ENCODE results near the gene RUNX2. TPM values are rescaled to one million over a fixed set of nuclear protein-coding genes. Genes with fewer than 3 reads are reported as not detected.

Gene RUNX2
- total RNA-seq, 3 donors from 2014 or later = 26.5 to 37.0 (median 31.0) TPM

DNA sequence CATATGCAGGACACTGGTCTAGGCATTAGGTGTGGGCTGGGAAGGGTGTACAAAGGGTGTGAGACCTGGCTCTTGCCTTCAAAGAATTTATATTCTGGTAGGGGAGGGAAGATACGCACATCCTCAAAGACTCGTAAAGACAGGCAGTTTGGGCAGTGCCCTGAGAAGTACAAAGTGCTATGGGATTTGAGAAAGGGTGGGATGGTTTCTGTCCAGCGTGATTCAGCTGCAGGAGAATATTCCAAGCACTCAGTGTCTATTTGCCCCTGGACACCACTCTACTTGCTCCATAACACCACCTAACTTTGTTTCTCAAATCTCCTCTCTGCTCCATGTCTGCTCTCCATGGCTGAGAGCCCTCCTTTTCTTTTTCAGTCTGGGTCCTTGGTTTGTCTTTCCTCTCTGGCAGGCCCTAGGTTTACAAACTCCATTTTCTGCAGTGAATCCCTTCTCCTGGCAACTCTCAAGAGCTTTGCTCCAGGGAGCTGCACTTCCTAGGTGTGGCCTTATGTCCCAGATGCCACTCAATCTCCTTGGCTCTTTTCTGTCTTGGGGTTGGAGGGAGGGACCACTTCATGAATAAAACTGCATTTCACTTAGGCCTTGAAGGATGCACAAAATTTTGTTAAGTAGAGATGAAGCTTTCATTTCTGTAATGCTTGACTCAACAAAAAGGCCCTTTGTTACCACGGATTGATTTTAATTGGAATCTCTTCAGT lies 377.2 kb downstream of the RUNX2 start:
- H3K36me3 Mint-ChIP-seq (ENCODE audit: insufficient read depth) = no peaks in the 10 kb centered on the region
- no peaks in the 10 kb centered on the region for H3K27me3 Mint-ChIP-seq (ENCODE audit: low read depth)
- no peak for ATAC-seq
- H3K4me3 Mint-ChIP-seq = no peak overlapping the region
- no peaks in the 10 kb centered on the region for H3K9me3 Mint-ChIP-seq
- no peak for DNase-seq
- H3K4me1 Mint-ChIP-seq (ENCODE audit: low read depth) = peaks cover 22% of the 10 kb centered on the region

DNA sequence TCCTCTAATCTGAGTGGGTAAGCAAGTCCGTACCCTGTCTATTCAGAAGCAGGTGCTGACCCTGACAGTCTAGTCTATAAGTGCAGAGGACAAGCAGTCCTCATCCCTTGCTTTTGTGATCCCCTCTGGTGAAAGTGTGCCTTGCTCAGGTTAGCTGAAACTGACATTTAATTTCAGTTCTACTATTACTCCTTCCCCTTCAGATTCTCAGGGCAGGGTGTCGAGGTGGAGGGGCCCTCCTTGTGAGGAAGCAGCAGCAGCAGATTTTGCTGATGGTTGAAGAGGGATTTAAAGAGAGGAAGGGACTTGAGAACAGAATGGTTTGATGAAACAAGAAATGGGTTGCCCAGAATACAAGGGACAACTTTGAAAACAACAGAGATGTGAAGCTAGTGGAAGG lies 378.2 kb downstream of the RUNX2 start:
- Mint-ChIP-seq H3K4me1 (ENCODE audit: low read depth) (peaks cover 22% of the 10 kb centered on the region), H3K4me3 (no peak overlapping the region), H3K9me3 (no peaks in the 10 kb centered on the region), H3K27me3 (ENCODE audit: low read depth) (no peaks in the 10 kb centered on the region), H3K36me3 (ENCODE audit: insufficient read depth) (no peaks in the 10 kb centered on the region)
- ATAC-seq = no peak
- DNase-seq = no peak

- Mint-ChIP-seq H3K36me3 (ENCODE audit: insufficient read depth) (no peaks in the 10 kb centered on the region), H3K27me3 (ENCODE audit: low read depth) (no peaks in the 10 kb centered on the region), H3K9me3 (no peaks in the 10 kb centered on the region), H3K4me1 (ENCODE audit: low read depth) (peaks cover 19% of the 10 kb centered on the region), H3K4me3 (no peak overlapping the region)
- ATAC-seq = no peak
- DNase-seq = no peak
Measured at GRCh38 chr6:45707176-45707575, 379.0 kb downstream of the RUNX2 start.

GRCh38 chr6:45709781-45710220 lies 381.7 kb downstream of the RUNX2 start:
- Mint-ChIP-seq H3K36me3 (ENCODE audit: insufficient read depth) (no peaks in the 10 kb centered on the region), H3K4me1 (ENCODE audit: low read depth) (peaks cover 15% of the 10 kb centered on the region), H3K9me3 (no peaks in the 10 kb centered on the region), H3K4me3 (peak overlapping the region; percentile 48), H3K27me3 (ENCODE audit: low read depth) (no peaks in the 10 kb centered on the region)
- ATAC-seq (peak; percentile 61 to 62), DNase-seq (no peak)

DNA sequence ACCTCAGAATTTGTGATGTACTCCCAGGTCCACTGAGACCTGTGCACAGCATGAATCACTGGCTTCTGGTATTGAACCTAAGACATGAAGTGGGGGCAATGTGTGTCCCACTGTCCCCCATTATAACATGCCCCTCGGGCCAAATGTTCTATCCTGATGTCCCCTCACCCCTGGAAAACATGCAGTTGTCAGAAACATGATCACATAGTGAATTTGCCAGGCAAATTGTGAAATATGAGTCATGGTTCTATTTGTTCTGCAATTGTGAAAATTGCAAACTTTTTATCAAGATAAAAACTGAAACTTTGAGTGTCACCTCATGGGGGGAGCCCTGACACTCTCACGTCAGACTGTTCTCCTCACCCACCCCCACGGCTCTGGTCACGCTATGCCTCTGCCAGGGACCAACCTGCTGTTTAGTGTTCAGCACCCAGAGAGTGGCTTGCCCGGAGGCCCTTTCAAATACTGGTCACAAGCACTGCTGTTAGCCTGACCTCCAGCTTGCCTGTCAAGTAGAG lies 382.2 kb downstream of the RUNX2 start:
- Mint-ChIP-seq H3K9me3 (no peaks in the 10 kb centered on the region), H3K4me3 (peak overlapping the region; percentile 48), H3K27me3 (ENCODE audit: low read depth) (no peaks in the 10 kb centered on the region), H3K36me3 (ENCODE audit: insufficient read depth) (no peaks in the 10 kb centered on the region), H3K4me1 (ENCODE audit: low read depth) (peaks cover 20% of the 10 kb centered on the region)
- DNase-seq = peak; percentile 27
- peak; percentile 77 to 80 for ATAC-seq

GRCh38 chr6:45712076-45712475 lies 383.9 kb downstream of the RUNX2 start:
- Mint-ChIP-seq H3K4me1 (ENCODE audit: low read depth) (peaks cover 20% of the 10 kb centered on the region), H3K9me3 (no peaks in the 10 kb centered on the region), H3K27me3 (ENCODE audit: low read depth) (no peaks in the 10 kb centered on the region), H3K36me3 (ENCODE audit: insufficient read depth) (no peaks in the 10 kb centered on the region), H3K4me3 (no peak overlapping the region)
- ATAC-seq (no peak), DNase-seq (no peak)

GRCh38 chr6:45712786-45713185 lies 384.7 kb downstream of the RUNX2 start:
- Mint-ChIP-seq H3K9me3 (no peaks in the 10 kb centered on the region), H3K4me1 (ENCODE audit: low read depth) (peaks cover 22% of the 10 kb centered on the region), H3K4me3 (no peak overlapping the region), H3K27me3 (ENCODE audit: low read depth) (no peaks in the 10 kb centered on the region), H3K36me3 (ENCODE audit: insufficient read depth) (no peaks in the 10 kb centered on the region)
- DNase-seq (no peak), ATAC-seq (no peak)

Other genes starting within 250 kb of the RUNX2 start
- 10 to 100 TPM; 14.1 to 15.7 (median 15.7) TPM for gene SUPT3H, start 49.6 kb downstream of the RUNX2 start, total RNA-seq

All from activated T-cell treated with anti-CD3 and anti-CD28 coated beads, Interleukin-2, amount 50 U/mL, for 4 hours (primary cell).